Keratinocyte (primary cell): ENCODE measurements around the gene GXYLT2.

Source experiments
- CTCF ChIP-seq, 3 experiments: IDR thresholded peaks in 1 of 3; conservative IDR thresholded peaks in 1 of 3; optimal IDR thresholded peaks in 1 of 3; 2 replicates in 2 of 3; 3 replicates in 1 of 3; pipeline versions ENCODE3 to v1.5.1; 2011; ENCODE audit warnings: low read length in 3 of 3, mild to moderate bottlenecking in 3 of 3, moderate library complexity in 2 of 3, control low read depth in 1 of 3, inconsistent platforms in 1 of 3; ENCODE audit not compliant: insufficient read depth in 2 of 3; ENCODE audit errors: extremely low read depth in 1 of 3
- EZH2 ChIP-seq: IDR thresholded peaks from one replicate; pipeline ENCODE4 v1.6.1; 2012; ENCODE audit warnings: inconsistent platforms, mild to moderate bottlenecking, low read length, moderate library complexity

GRCh38 chr3:72907731-72908620 lies 20.1 kb downstream of the GXYLT2 start:
- no peak for TF ChIP-seq CTCF (optimal IDR thresholded peaks at IDR 0.05 in 1 of 3, IDR thresholded peaks at IDR 0.05 in 1 of 3, conservative IDR thresholded peaks at IDR 0.05 in 1 of 3; ENCODE audit: extremely low read depth in 1 of 3, insufficient read depth in 2 of 3, low read length in 3 of 3)
- no peak for TF ChIP-seq EZH2
